Activated CD8-positive, alpha-beta memory T cell treated with anti-CD3 and anti-CD28 coated beads for 24 hours (primary cell): Measurements from ENCODE around the gene MANF.
A peak's percentile ranks its signal among the peaks of the same experiment; 100 is the strongest.

Experiments used
- DNase-seq: peaks from one replicate; pipeline ENCODE4 v3.0.0-alpha.2; 2020

MANF gene

GRCh38 chr3:51384726-51385473 is at the start of gene MANF:
TSS of gene MANF (plus strand) at chr3:51385291. CDS start at chr3:51385343, 52 bp downstream.
- peak; percentile 96 for DNase-seq

- peak; percentile 21 for DNase-seq
These were observed 48.8 kb upstream of the MANF start for GRCh38 chr3:51336261-51336660.

DNA sequence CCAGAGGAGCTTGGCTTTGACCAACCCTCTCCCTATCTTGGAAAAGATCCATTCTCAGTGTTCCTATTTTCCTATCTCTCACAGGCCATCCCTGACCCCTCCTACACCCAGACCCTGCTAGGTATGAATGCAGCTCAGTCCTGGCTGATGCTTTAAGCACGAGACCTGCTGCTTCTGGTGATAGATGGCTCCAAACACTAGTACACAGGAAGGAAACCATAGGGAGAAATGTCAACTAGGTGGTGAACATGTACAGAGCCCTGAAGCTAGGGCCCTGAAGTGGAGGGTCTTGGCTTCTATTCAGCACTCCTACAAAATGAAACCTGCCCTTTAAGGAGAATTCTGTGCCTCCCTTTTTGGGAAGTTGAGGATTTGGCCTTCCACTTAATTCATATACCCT is 47.4 kb upstream of the MANF start:
- no peak for DNase-seq

DNA sequence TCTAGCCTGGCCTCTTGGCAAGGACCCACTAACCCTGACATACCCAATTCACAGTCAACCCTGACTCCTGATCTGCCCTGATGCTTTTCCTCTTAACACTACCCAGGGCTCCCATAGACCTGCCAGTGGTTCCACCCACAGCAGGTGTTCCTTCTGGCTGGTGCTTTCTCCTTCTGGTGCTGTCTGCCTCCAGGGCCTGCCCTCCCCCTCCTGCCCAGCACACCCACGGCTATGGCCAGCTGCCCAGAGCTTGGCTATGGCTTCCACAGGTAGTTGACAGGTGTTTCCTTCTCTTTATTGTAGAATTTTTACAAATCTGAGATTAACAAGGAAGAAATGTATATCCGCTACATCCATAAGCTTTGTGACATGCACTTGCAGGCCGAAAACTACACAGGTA is 46.5 kb upstream of the MANF start:
- DNase-seq = no peak

DNA sequence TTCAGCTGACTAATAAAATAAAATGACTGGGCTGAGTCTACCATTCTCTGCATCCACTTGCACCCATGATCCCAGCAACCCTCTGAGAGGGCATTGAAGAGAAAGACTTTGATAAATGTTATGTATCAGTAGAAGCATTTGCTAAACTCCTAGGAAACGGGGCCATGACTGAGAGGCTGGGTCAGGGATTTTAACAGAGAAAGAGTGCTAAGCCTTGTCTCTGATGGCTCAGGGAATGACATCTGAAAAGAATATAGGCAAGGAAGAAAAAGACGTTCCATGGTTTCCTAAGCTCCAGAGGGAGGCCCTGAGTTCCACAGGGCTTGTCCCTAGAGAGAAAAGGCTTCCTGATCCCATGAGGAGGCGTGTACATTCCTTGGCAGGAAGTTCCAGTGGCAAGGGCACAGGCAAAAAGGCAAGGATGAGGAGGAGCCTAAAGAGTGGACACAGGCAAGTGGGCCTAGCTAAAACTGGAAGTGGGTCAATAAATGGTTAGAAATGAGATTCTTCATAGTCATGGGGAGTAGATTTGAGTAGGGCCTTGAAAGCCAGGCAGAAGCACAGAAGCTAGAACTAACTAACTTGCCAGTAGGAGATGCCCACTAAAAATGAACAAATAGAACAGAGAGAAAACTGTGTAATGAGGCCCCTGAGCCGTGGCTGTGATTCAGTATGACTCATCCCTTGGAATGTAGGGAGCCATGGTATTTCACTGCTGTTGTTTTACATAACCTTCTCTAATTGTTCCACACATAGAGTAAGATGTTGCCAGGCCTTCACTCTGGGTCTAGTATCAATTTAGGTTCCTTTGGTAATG is 44.9 kb upstream of the MANF start:
- DNase-seq = no peak

DNA sequence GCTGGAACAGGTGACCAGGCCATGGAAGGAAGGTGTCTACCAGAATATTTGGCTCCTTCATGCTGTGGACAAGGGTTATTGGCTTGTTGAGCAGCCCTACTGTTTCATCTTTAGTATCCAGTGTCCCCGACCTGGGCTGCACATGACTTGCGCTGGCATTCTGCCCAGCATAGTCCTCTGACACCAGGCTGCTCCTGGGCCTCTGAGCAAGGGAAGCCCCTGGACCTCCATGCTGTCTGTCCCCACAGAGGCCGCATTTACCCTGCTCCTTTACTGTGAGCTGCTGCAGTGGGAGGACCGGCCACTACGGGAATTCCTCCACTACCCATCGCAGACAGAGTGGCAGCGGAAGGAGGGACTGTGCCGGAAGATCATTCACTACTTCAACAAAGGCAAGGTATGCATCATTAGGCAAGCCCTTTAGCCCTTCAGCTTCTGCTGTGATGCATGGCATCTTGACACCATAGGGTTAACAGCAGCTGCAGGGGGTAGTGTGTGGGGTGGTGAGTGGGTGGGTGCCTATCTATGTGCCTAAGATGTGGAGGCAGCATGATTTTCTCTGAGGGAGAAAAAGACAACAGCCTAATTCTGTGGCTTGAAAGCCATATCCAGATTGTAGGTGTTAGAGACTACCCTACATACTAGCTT is 44.0 kb upstream of the MANF start:
- peak; percentile 40 for DNase-seq

- peak; percentile 41 for DNase-seq
These were observed 41.0 kb upstream of the MANF start for GRCh38 chr3:51343918-51344687.

GRCh38 chr3:51350751-51351150 is 34.3 kb upstream of the MANF start:
- DNase-seq = no peak

GRCh38 chr3:51353131-51353530 is 32.0 kb upstream of the MANF start:
- no peak for DNase-seq

- no peak for DNase-seq
These were observed 31.4 kb upstream of the MANF start for GRCh38 chr3:51353691-51354090.

DNA sequence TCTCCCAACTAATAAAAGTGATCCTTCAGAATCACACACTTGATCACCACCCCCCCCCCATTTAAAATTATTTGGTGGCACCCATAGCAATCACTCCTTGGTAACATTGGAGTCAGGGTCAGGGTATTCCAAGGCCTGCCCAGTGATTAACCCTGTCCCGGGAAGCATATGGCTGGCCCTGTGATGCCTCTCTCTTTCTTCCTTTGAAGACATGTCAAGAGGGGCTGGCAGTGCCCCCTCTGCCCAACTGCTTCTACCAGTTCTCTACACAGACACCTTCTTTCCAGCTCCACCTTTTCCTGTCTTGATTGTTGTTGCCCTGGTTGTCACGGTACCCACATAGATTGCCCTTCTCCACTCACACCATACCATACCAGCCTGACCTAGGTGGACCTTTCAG is 30.9 kb upstream of the MANF start:
- DNase-seq = no peak

DNA sequence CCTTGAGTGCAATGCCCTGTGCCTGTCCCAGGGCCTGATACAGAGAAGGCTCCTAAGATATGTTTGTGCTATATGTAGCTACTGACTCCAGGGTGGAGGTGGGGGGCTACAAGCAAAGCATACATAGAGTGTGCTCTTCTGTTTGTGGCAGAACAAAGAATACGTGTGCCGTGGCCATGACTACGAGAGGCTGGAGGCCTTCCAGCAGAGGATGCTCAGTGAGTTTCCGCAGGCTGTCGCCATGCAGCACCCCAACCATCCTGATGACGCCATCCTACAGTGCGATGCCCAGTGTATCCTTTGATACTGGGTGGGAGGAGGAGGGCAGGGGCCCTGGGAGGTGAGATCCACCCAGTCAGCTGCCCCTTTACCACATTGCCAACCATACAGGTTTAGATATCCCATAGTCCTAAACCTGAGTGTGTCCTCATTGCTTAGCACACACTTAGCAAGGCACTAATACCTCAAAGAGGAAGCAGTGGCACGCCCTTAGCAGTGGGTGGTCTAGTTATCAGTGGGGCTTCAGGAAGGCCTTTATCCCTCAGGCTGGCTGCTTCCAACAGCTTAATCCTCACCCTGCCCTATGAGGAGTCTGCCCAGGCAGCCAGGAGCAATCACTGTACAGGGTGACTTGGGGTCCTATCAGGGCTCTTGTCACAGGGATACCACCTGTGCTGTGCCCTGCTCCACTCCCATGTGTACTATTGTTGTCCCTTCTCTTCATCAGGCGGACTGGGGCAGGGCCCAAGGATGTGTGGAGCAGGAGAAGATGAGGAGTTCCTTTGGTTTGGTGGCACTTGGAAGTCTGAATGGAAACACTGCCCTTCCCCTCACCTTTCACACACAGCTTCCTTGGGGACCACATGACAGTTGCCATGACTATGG is 30.1 kb upstream of the MANF start:
- no peak for DNase-seq

DNA sequence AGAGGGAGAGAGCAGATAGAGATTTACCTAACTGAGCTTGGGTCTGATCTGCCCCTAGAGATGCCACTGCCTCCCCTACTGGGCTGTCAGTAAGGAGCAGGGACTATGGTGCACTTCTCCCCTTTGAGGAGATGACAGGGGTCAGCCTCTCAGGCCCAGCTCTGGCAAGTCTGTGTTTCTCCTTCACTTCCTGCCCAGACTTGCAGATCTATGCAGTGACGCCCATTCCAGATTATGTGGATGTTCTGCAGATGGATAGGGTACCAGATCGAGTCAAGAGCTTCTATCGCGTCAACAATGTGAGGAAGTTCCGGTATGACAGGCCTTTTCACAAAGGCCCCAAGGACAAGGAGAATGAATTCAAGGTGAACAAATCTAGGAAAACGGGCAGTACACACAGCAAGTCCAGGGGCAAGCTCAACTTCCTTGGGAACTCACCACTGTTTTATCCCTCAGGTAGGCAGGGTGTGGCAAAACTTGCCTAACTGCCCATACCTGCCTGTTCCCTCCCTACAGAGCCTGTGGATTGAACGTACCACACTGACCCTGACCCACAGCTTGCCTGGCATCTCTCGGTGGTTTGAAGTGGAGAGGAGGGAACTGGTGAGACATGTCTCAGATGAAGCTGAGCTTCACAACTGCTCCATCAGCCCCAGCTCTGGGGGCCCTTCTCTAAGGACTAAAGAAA is 29.1 kb upstream of the MANF start:
- no peak for DNase-seq

DNA sequence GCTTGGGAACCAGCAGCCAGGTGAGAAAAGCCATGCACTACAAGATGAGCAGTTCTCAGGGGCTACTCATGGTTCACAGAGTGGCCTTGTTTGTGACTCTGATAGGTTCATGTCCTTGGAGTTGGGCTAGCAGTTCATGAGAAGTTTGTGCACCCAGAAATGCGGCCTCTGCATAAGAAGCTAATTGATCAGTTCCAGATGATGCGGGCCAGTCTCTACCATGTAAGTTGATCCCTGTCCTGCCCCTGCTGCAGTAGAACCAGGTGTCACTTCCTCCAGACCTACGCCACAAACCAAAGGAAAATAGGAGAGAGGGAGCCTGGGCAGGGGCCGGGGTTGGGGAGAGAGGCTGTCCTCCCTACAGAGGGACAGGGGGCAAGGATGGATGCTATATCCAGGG is 27.2 kb upstream of the MANF start:
- no peak for DNase-seq

- no peak for DNase-seq
These were observed 26.1 kb upstream of the MANF start for GRCh38 chr3:51358981-51359380.

GRCh38 chr3:51360806-51361205 is 24.3 kb upstream of the MANF start:
- no peak for DNase-seq

DNA sequence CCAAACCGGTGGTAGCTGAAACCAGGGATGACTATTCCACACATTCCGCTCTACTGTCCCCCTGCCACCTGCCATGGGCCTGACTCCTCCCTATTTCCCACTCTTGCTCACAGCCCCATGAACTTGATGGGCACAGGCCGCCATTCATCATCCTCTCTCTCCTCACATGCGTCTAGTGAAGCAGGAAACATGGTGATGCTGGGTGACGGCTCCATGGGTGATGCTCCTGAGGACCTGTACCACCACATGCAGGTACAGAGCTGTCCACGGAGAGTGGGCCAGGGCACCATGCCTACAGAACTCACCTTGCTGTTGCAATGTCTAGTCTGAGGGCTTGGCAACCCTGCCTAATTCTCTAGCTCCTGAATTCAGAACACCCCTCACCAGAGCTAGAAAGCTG is 23.3 kb upstream of the MANF start:
- DNase-seq = no peak

DNA sequence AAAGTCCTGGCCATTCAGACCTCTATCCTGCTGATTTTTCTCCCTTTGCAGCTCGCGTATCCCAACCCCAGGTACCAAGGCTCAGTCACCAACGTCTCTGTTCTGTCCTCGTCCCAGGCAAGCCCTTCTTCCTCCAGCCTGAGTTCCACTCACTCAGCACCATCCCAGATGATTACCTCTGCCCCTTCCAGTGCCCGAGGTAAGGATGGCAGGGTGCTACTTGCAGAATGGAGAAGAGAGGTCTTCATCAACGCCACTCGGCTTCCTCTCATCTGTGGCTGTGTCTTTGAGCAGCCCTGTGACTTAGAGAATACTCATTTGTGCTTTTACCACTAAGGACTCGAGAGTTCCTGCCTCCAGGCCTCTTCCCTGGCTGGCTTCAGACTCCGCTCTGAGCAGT is 22.6 kb upstream of the MANF start:
- DNase-seq = peak; percentile 51

DNA sequence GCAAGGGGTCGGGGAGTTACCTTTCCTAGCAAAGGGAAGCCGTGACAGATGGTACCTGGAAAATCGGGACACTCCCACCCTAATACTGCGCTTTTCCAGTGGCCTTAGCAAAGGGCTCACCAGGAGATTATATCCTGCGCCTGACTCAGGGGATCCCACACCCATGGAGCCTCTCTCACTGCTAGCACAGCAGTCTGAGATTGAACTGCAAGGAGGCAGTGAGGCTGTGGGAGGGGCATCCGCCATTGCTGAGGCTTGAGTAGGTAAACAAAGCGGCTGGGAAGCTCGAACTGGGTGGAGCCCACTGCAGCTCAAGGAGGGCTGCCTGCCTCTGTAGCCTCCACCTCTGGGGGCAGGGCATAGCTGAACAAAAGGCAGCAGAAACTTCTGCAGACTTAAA is 16.8 kb upstream of the MANF start:
- peak; percentile 52 for DNase-seq

DNA sequence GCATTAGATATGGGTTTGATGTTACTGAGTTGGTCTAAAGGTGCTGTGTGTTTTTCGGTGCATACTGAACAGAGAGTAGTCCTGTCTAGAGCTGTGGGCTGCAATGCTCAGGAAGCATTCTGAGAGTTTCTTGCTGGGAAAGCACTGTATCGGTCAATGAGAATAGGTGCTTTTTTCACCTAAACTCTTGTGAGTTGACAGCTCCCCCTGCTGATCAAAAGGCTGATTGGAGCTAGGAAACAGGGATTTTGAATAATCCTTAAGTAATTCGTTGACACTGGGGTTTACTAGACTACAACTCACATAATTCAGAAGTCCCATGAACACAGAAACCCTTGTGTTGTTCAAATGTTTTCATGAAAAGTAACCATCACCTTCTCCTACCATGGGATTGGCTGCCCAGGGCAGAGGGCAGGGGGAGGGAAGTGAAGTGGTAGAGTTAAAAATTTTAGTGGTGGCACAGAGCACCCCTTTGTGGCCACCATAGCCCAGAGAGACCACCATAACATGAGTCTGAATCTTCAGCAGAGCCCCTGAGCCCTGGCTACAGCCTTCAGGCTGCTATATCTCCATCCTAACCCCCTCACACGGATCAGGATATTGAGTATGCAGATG is 13.0 kb upstream of the MANF start:
- DNase-seq = peak; percentile 67
